ENCODE data around the gene TOP1. TPM values are rescaled to one million over a fixed set of nuclear protein-coding genes. Genes with fewer than 3 reads are reported as not detected.

Gene TOP1
- total RNA-seq, 3 donors from 2014 or later (not counting 1 experiment from before 2014, with no cell fraction given), result 32.2 to 36.3 (median 36.3) TPM

DNA sequence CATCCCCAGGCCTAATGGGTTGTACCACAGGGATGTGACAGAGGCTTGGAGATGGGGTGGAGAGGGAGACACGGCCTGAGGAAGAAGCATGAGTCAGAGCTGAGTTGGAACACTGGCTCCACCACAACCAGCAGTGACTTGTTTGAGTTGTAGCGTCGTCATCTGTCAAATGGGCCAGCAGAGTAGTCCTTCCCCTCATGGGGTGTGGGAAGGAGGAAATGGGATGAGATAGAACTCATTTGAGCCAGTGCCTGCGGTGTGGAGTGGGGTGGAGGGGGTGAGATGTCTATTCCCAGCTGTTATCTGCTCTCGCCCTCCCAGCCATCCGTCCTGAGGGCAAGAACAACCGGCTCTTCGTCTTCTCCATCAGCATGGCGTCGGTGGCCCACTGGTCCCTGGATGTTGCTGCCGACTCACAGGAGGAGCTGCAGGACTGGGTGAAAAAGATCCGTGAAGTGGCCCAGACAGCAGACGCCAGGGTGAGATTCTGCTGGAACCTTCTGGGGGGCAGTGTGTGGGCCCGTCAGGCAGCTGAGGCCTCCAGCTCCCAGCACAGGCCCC is 141.2 kb downstream of the TOP1 start:
- H3K36me3 Mint-ChIP-seq, result peaks cover 22% of the 10 kb centered on the region

DNA sequence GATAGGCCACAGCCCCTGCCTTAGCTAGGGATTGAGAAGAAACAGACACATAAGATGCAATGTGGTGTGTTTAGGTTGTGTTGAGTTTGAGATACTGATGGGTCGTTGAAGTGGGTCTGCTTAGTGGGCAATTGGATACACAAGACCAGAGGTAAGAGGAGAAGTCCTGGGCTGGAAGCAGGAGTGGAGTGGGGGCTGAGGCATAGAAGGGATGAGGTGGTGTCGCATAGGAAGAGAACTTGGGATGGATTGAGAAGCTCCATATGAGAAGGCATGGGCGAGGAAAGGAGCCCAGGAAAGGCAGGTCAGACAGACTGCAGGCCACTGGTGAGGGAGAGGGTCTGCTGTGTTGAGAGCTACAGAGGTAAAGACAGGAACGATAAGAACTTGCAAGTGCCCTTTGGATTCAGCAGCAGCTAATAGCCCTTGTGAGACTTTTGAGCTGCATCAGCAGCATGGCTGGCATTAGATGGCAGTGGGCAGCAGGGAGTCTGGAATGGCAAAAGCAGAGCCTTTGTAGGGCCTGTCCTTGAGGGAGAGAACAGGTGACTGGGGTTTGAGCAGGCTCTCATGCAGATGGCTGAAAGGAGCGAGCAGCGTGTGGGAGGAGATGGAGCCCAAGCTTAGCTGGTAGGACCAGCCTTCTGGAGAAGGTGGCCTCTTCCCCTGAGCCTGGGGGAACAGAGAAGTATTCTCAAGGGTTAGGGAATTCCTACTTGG is 141.9 kb downstream of the TOP1 start:
- intact Hi-C loops (cut with micrococcal nuclease), result no loop called here
- no peak overlapping the region for H3K27ac ChIP-seq (ENCODE audit: low read length)
- peak overlapping the region in 1 of 2 donors; percentile 53 for H3K27ac Mint-ChIP-seq
- H3K27me3 Mint-ChIP-seq (ENCODE audit: low read depth in 2 of 2), result no peaks in the 10 kb centered on the region
- ATAC-seq (no peak), DNase-seq (no peak)
- no peak overlapping the region for H3K4me3 Mint-ChIP-seq
- TF ChIP-seq, protein P1, sequence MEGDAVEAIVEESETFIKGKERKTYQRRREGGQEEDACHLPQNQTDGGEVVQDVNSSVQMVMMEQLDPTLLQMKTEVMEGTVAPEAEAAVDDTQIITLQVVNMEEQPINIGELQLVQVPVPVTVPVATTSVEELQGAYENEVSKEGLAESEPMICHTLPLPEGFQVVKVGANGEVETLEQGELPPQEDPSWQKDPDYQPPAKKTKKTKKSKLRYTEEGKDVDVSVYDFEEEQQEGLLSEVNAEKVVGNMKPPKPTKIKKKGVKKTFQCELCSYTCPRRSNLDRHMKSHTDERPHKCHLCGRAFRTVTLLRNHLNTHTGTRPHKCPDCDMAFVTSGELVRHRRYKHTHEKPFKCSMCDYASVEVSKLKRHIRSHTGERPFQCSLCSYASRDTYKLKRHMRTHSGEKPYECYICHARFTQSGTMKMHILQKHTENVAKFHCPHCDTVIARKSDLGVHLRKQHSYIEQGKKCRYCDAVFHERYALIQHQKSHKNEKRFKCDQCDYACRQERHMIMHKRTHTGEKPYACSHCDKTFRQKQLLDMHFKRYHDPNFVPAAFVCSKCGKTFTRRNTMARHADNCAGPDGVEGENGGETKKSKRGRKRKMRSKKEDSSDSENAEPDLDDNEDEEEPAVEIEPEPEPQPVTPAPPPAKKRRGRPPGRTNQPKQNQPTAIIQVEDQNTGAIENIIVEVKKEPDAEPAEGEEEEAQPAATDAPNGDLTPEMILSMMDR (IDR thresholded peaks at IDR 0.05), result no peak
- H3K36me3 ChIP-seq (ENCODE audit: control insufficient read depth, insufficient read depth, low read length), result peaks cover 89% of the 10 kb centered on the region
- WGBS (ENCODE audit: insufficient coverage), result 98% methylated on average over 6 of the region's 6 CpGs
- no peaks in the 10 kb centered on the region for H3K9me3 ChIP-seq (ENCODE audit: control insufficient read depth, insufficient read depth, low read length)
- H3K4me1 Mint-ChIP-seq, result peaks cover 30 to 38% of the 10 kb centered on the region in 2 donors
- H3K36me3 Mint-ChIP-seq, result peaks cover 22% of the 10 kb centered on the region
- H3K27me3 ChIP-seq (ENCODE audit: control insufficient read depth, insufficient read depth, low read length), result no peaks in the 10 kb centered on the region
- H3K4me1 ChIP-seq (ENCODE audit: control insufficient read depth, insufficient read depth, low read length), result peaks cover 23% of the 10 kb centered on the region
- no peaks in the 10 kb centered on the region for H3K9me3 Mint-ChIP-seq
- no peak overlapping the region for H3K4me3 ChIP-seq (ENCODE audit: low read length)

More for the DNA sequence above, 141.2 kb downstream of the TOP1 start:
- H3K9me3 ChIP-seq (ENCODE audit: control insufficient read depth, insufficient read depth, low read length), result no peaks in the 10 kb centered on the region
- WGBS (ENCODE audit: insufficient coverage), result 95% methylated on average over 14 of the region's 14 CpGs
- Mint-ChIP-seq H3K4me3 (no peak overlapping the region), H3K9me3 (no peaks in the 10 kb centered on the region), H3K27me3 (ENCODE audit: low read depth in 2 of 2) (no peaks in the 10 kb centered on the region), H3K27ac (peak overlapping the region in 1 of 2 donors; percentile 53), H3K4me1 (peaks cover 30 to 38% of the 10 kb centered on the region in 2 donors)
- TF ChIP-seq, protein P1 (IDR thresholded peaks at IDR 0.05), result no peak
- intact Hi-C loops (cut with micrococcal nuclease), result no loop called here
- DNase-seq, result no peak
- peaks cover 92% of the 10 kb centered on the region for H3K36me3 ChIP-seq (ENCODE audit: control insufficient read depth, insufficient read depth, low read length)
- ATAC-seq, result no peak
- no peak overlapping the region for H3K27ac ChIP-seq (ENCODE audit: low read length)
- H3K4me1 ChIP-seq (ENCODE audit: control insufficient read depth, insufficient read depth, low read length), result peaks cover 23% of the 10 kb centered on the region
- H3K4me3 ChIP-seq (ENCODE audit: low read length), result no peak overlapping the region
- H3K27me3 ChIP-seq (ENCODE audit: control insufficient read depth, insufficient read depth, low read length), result no peaks in the 10 kb centered on the region

- H3K9me3 ChIP-seq (ENCODE audit: control insufficient read depth, insufficient read depth, low read length), result no peaks in the 10 kb centered on the region
- H3K36me3 ChIP-seq (ENCODE audit: control insufficient read depth, insufficient read depth, low read length), result peaks cover 88% of the 10 kb centered on the region
- H3K4me1 ChIP-seq (ENCODE audit: control insufficient read depth, insufficient read depth, low read length), result peaks cover 21% of the 10 kb centered on the region
- Mint-ChIP-seq H3K27me3 (ENCODE audit: low read depth in 2 of 2) (no peaks in the 10 kb centered on the region), H3K27ac (no peak overlapping the region), H3K36me3 (peaks cover 24% of the 10 kb centered on the region), H3K9me3 (no peaks in the 10 kb centered on the region), H3K4me3 (no peak overlapping the region), H3K4me1 (peaks cover 25 to 39% of the 10 kb centered on the region in 2 donors)
- WGBS (ENCODE audit: insufficient coverage), result 98% methylated on average over 3 of the region's 3 CpGs
- DNase-seq, result no peak
- no peaks in the 10 kb centered on the region for H3K27me3 ChIP-seq (ENCODE audit: control insufficient read depth, insufficient read depth, low read length)
- TF ChIP-seq, protein P1 (IDR thresholded peaks at IDR 0.05), result no peak
- intact Hi-C loops (cut with micrococcal nuclease), result no loop called here
- H3K4me3 ChIP-seq (ENCODE audit: low read length), result no peak overlapping the region
- no peak overlapping the region for H3K27ac ChIP-seq (ENCODE audit: low read length)
- no peak for ATAC-seq
Measured at GRCh38 chr20:41171736-41172295, 143.2 kb downstream of the TOP1 start.
